Transverse colon (tissue), 4 donors: ENCODE measurements around the gene CDKL4. TPM values are rescaled to one million over a fixed set of nuclear protein-coding genes. Genes with fewer than 3 reads are reported as not detected.
"Not testable (repeated sequence)": the region's sequence is repeated elsewhere in the genome, so short reads cannot be mapped to it uniquely, and the experiment has no call there.

Experiments
- DNase-seq: peaks from one replicate; pipeline ENCODE4 v3.0.0-alpha.2; 2019
- H3K27ac ChIP-seq, 4 donors: fragments of 200-600 bp; sonication (generic); 2 replicates each; pipeline ENCODE4 v1.5.1; 2016 to 2018; ENCODE audit warnings: inconsistent platforms in 4 of 4
- H3K27me3 ChIP-seq: fragments of 200-600 bp; sonication (generic); 2 replicates; pipeline ENCODE4 v1.5.1; 2017; ENCODE audit warnings: inconsistent platforms
- H3K36me3 ChIP-seq, 4 donors: fragments of 200-600 bp; sonication (generic); 2 replicates each; pipeline ENCODE4 v1.5.1; 2017 to 2019; ENCODE audit warnings: inconsistent platforms in 4 of 4
- H3K4me1 ChIP-seq, 4 donors: fragments of 200-600 bp; sonication (generic); 2 replicates each; pipeline ENCODE4 v1.5.1; 2017 to 2020; ENCODE audit warnings: inconsistent platforms in 4 of 4
- H3K4me3 ChIP-seq, 4 donors: fragments of 200-600 bp; sonication (generic); 1 replicate in 1 of 4; 2 replicates in 3 of 4; pipeline versions ENCODE4 v1.5.1 to v1.6.1; 2017 to 2019; ENCODE audit warnings: inconsistent platforms in 4 of 4
- H3K9me3 ChIP-seq, 2 donors: fragments of 200-600 bp; sonication (generic); 2 replicates each; pipeline ENCODE4 v1.5.1; 2017 to 2019; ENCODE audit warnings: inconsistent platforms in 2 of 2
- CTCF ChIP-seq, 5 experiments: fragments of 200-600 bp in 3 of 5; fragments of 450-650 bp in 2 of 5; sonication (generic) in 3 of 5; IDR thresholded peaks; 1 replicate in 2 of 5; 2 replicates in 3 of 5; pipeline ENCODE4 v1.5.1; 2016 to 2017; ENCODE audit warnings: antibody characterized with exemption in 5 of 5, inconsistent platforms in 3 of 5, mild to moderate bottlenecking in 2 of 5, moderate library complexity in 1 of 5
- EP300 ChIP-seq: sonication (generic); formaldehyde crosslinking; IDR thresholded peaks from one replicate; pipeline ENCODE4 v1.6.1; 2017; ENCODE audit warnings: antibody characterized with exemption, low read depth
- POLR2A ChIP-seq: fragments of 450-650 bp; IDR thresholded peaks from one replicate; pipeline ENCODE4 v1.6.1; 2016; ENCODE audit warnings: antibody characterized with exemption, mild to moderate bottlenecking, moderate library complexity
- POLR2AphosphoS5 ChIP-seq, 3 donors: sonication (generic); formaldehyde crosslinking; IDR thresholded peaks; one replicate each; pipeline ENCODE4 v1.6.1; 2016; ENCODE audit warnings: antibody characterized with exemption in 3 of 3
- WGBS, 2 donors: methylation state at CpG; one replicate each; pipeline ENCODE4 v1.1.5; 2018; ENCODE audit warnings: low coverage in 1 of 2; 5-methylcytosine and 5-hydroxymethylcytosine counted together
- in situ Hi-C, 4 donors: fragments of 200-750 bp; cut with MboI; loops; one replicate each; pipeline versions ENCODE4 v1.15.0 to v1.15.1; 2017; ENCODE audit warnings: low sequenced_read_pairs in 3 of 4, low pct_ligation_motif_present in 1 of 4, low pct_unique_long_range_greater_than_20kb in 1 of 4
- intact Hi-C: fragments of 100-400 bp; cut with DNase I; formaldehyde crosslinking; loops from one replicate; pipeline ENCODE4 v1.15.1; 2023; ENCODE audit warnings: low total_unique reads
- total RNA-seq, 4 donors: library from RNA; depleted of rRNA; stranded (reverse); fragments of >200 nt; gene quantifications; one replicate each; pipeline ENCODE4 v1.1.0, GENCODE V29; 2016

The CDKL4 gene
- total RNA-seq, 4 donors from 2014 or later = 0.79 to 1.5 TPM; not detected in 2

- no peaks in the 10 kb centered on the region for H3K36me3 ChIP-seq
- H3K27ac ChIP-seq = no peak overlapping the region
- H3K9me3 ChIP-seq = no peaks in the 10 kb centered on the region
- WGBS, 2 donors = 55 to 58% methylated on average over 3 of the region's 3 CpGs
- no peak for DNase-seq
- no peaks in the 10 kb centered on the region for H3K27me3 ChIP-seq
- in situ Hi-C loops = no loop called here
- intact Hi-C loops = no loop called here
- H3K4me1 ChIP-seq = no peaks in the 10 kb centered on the region
- no peak overlapping the region for H3K4me3 ChIP-seq
- no peak for TF ChIP-seq CTCF (IDR thresholded peaks at IDR 0.05)
- no peak for TF ChIP-seq POLR2A
- TF ChIP-seq EP300 = no peak
- TF ChIP-seq POLR2AphosphoS5 (IDR thresholded peaks at IDR 0.05) = no peak
Observed at GRCh38 chr2:39140322-39140847, 103.4 kb downstream of the CDKL4 start.

- Histone ChIP-seq H3K4me1 (no peaks in the 10 kb centered on the region), H3K27ac (no peak overlapping the region), H3K36me3 (no peaks in the 10 kb centered on the region), H3K4me3 (no peak overlapping the region), H3K27me3 (no peaks in the 10 kb centered on the region), H3K9me3 (no peaks in the 10 kb centered on the region)
- intact Hi-C loops (no loop called here), in situ Hi-C loops (no loop called here)
- TF ChIP-seq POLR2AphosphoS5 (IDR thresholded peaks at IDR 0.05) (no peak), CTCF (IDR thresholded peaks at IDR 0.05) (no peak), POLR2A (no peak), EP300 (no peak)
- 69 to 70% methylated on average over 2 of the region's 2 CpGs for WGBS, 2 donors
- no peak for DNase-seq
Observed at GRCh38 chr2:39139511-39140237, 104.1 kb downstream of the CDKL4 start.

GRCh38 chr2:39138837-39139211 is 104.9 kb downstream of the CDKL4 start:
- in situ Hi-C loops (no loop called here), intact Hi-C loops (no loop called here)
- H3K27me3 ChIP-seq = no peaks in the 10 kb centered on the region
- no peaks in the 10 kb centered on the region for H3K9me3 ChIP-seq
- H3K4me3 ChIP-seq = no peak overlapping the region
- no peak for DNase-seq
- no peaks in the 10 kb centered on the region for H3K36me3 ChIP-seq
- 92 to 96% methylated on average over 8 of the region's 8 CpGs for WGBS, 2 donors
- H3K4me1 ChIP-seq = no peaks in the 10 kb centered on the region
- H3K27ac ChIP-seq = no peak overlapping the region
- no peak for TF ChIP-seq CTCF (IDR thresholded peaks at IDR 0.05)
- TF ChIP-seq POLR2AphosphoS5 (IDR thresholded peaks at IDR 0.05) = no peak
- TF ChIP-seq POLR2A = no peak
- no peak for TF ChIP-seq EP300

GRCh38 chr2:39138187-39138836 is 105.5 kb downstream of the CDKL4 start:
- H3K27ac ChIP-seq, in situ Hi-C loops, H3K9me3 ChIP-seq, H3K36me3 ChIP-seq, H3K4me3 ChIP-seq, intact Hi-C loops, H3K4me1 ChIP-seq, DNase-seq, H3K27me3 ChIP-seq: not testable (repeated sequence)
- WGBS, 2 donors = 92 to 93% methylated on average over 12 to 18 of the region's 18 CpGs
